Glutamatergic neuron (in vitro differentiated cells): ENCODE results near the gene PLCXD1. TPM values are rescaled to one million over a fixed set of nuclear protein-coding genes. Genes with fewer than 3 reads are reported as not detected.

Experiments
- DNase-seq: peaks from one replicate; pipeline ENCODE4 v3.0.0; 2022
- H3K27ac Mint-ChIP-seq: one replicate; pipeline ENCODE4 v1.8.0; 2020; ENCODE audit warnings: mild to moderate bottlenecking, mixed read lengths, inconsistent platforms; ENCODE audit not compliant: unreplicated experiment
- H3K27me3 Mint-ChIP-seq: one replicate; pipeline ENCODE4 v1.8.0; 2020; ENCODE audit warnings: mild to moderate bottlenecking, moderate library complexity, mixed read lengths, inconsistent platforms; ENCODE audit not compliant: unreplicated experiment
- H3K36me3 Mint-ChIP-seq: one replicate; pipeline ENCODE4 v1.8.0; 2020; ENCODE audit warnings: mild to moderate bottlenecking, mixed read lengths, inconsistent platforms; ENCODE audit not compliant: unreplicated experiment
- H3K4me1 Mint-ChIP-seq: one replicate; pipeline ENCODE4 v1.8.0; 2020; ENCODE audit warnings: mild to moderate bottlenecking, low read depth, mixed read lengths, inconsistent platforms; ENCODE audit not compliant: unreplicated experiment
- H3K4me3 Mint-ChIP-seq: one replicate; pipeline ENCODE4 v1.8.0; 2020; ENCODE audit warnings: mild to moderate bottlenecking, mixed read lengths, inconsistent platforms; ENCODE audit not compliant: unreplicated experiment
- H3K9me3 Mint-ChIP-seq: one replicate; pipeline ENCODE4 v1.8.0; 2020; ENCODE audit warnings: mild to moderate bottlenecking, moderate library complexity, mixed read lengths, inconsistent platforms; ENCODE audit not compliant: unreplicated experiment
- CTCF ChIP-seq: fragments of 200-600 bp; sonication (generic); IDR thresholded peaks from one replicate; pipeline ENCODE4 v1.5.0; 2021; ENCODE audit not compliant: partially characterized antibody, unreplicated experiment
- total RNA-seq: library from RNA; stranded (reverse); fragmentation: NEBNext Ultra II Directional; extraction: Animal tissue kit (Norgen Biotek cat#: 25700); gene quantifications from one replicate; pipeline ENCODE4 v1.2.1, GENCODE V29; 2021; ENCODE audit not compliant: unreplicated experiment

The PLCXD1 gene
- total RNA-seq, 1 donor from 2014 or later, result 36.4 TPM

GRCh38 chrX:265502-265901 lies 15.7 kb upstream of the PLCXD1 start:
- Mint-ChIP-seq H3K36me3 (no peaks in the 10 kb centered on the region), H3K27ac (no peak overlapping the region), H3K27me3 (peaks cover 9% of the 10 kb centered on the region), H3K4me1 (peaks cover 5% of the 10 kb centered on the region), H3K4me3 (no peak overlapping the region), H3K9me3 (peaks cover 8% of the 10 kb centered on the region)
- no peak for TF ChIP-seq CTCF
- DNase-seq, result no peak

- Mint-ChIP-seq H3K36me3 (no peaks in the 10 kb centered on the region), H3K4me3 (no peak overlapping the region), H3K27me3 (peaks cover 1% of the 10 kb centered on the region), H3K9me3 (peaks cover 2% of the 10 kb centered on the region), H3K27ac (no peak overlapping the region), H3K4me1 (no peaks in the 10 kb centered on the region)
- no peak for TF ChIP-seq CTCF
- peak; percentile 3 for DNase-seq
These were observed 13.4 kb upstream of the PLCXD1 start for GRCh38 chrX:267771-268261.

GRCh38 chrX:270848-271367 lies 10.3 kb upstream of the PLCXD1 start:
- TF ChIP-seq CTCF, result no peak
- Mint-ChIP-seq H3K36me3 (no peaks in the 10 kb centered on the region), H3K9me3 (peaks cover 2% of the 10 kb centered on the region), H3K27ac (no peak overlapping the region), H3K27me3 (no peaks in the 10 kb centered on the region), H3K4me1 (no peaks in the 10 kb centered on the region), H3K4me3 (no peak overlapping the region)
- DNase-seq, result no peak

GRCh38 chrX:274904-275475 lies 6.2 kb upstream of the PLCXD1 start:
- H3K27me3 Mint-ChIP-seq, result peaks cover 7% of the 10 kb centered on the region
- peak overlapping the region; percentile 86 for H3K27ac Mint-ChIP-seq
- peak; percentile 68 for DNase-seq
- H3K4me1 Mint-ChIP-seq, result no peaks in the 10 kb centered on the region
- no peak overlapping the region for H3K4me3 Mint-ChIP-seq
- TF ChIP-seq CTCF, result no peak
- H3K9me3 Mint-ChIP-seq, result peaks cover 7% of the 10 kb centered on the region
- H3K36me3 Mint-ChIP-seq, result no peaks in the 10 kb centered on the region

GRCh38 chrX:275476-275966 lies 5.7 kb upstream of the PLCXD1 start:
- H3K27ac Mint-ChIP-seq, result peak overlapping the region; percentile 86
- H3K4me3 Mint-ChIP-seq, result no peak overlapping the region
- peaks cover 7% of the 10 kb centered on the region for H3K27me3 Mint-ChIP-seq
- no peaks in the 10 kb centered on the region for H3K36me3 Mint-ChIP-seq
- peaks cover 7% of the 10 kb centered on the region for H3K9me3 Mint-ChIP-seq
- H3K4me1 Mint-ChIP-seq, result no peaks in the 10 kb centered on the region
- DNase-seq, result peak; percentile 39
- no peak for TF ChIP-seq CTCF
